ENCODE measurements around the gene TRIO.

TRIO gene

GRCh38 chr5:14326035-14326903 is 183.1 kb downstream of the TRIO start:
- no peaks in the 10 kb centered on the region for H3K79me2 ChIP-seq (ENCODE audit: insufficient read depth, low read length)
- H2AFZ ChIP-seq (ENCODE audit: low read depth, low read length, severe bottlenecking), result no peak overlapping the region
- H3K9ac ChIP-seq (ENCODE audit: low read length), result no peak overlapping the region
- peak; percentile 23 for TF ChIP-seq CTCF (IDR thresholded peaks at IDR 0.05; ENCODE audit: insufficient read depth, low read length, poor library complexity, severe bottlenecking)
- TF ChIP-seq EZH2phosphoT487 (conservative IDR thresholded peaks at IDR 0.05; ENCODE audit: low read length), result no peak
- H3K27ac ChIP-seq (ENCODE audit: low read depth, low read length), result no peak overlapping the region
- no peaks in the 10 kb centered on the region for H3K36me3 ChIP-seq (ENCODE audit: low read length)
- H3K4me3 ChIP-seq (ENCODE audit: insufficient read depth, low read length, poor library complexity, severe bottlenecking), result no peak overlapping the region
- H3K27me3 ChIP-seq (ENCODE audit: low read length), result no peaks in the 10 kb centered on the region
- H3K9me2 ChIP-seq (replicated peaks; ENCODE audit: insufficient read depth, low read length), result no peaks in the 10 kb centered on the region
- no peak overlapping the region for H3K4me2 ChIP-seq (ENCODE audit: low read depth, low read length, poor library complexity, severe bottlenecking)
- no peaks in the 10 kb centered on the region for H3K9me3 ChIP-seq (ENCODE audit: insufficient read depth, low read length)
- no peaks in the 10 kb centered on the region for H3F3A ChIP-seq (ENCODE audit: insufficient read depth)
- H4K20me1 ChIP-seq (ENCODE audit: low read depth, low read length), result no peaks in the 10 kb centered on the region

- Histone ChIP-seq H3K9me2 (replicated peaks; ENCODE audit: insufficient read depth, low read length) (no peaks in the 10 kb centered on the region), H3F3A (ENCODE audit: insufficient read depth) (no peaks in the 10 kb centered on the region), H3K4me2 (ENCODE audit: low read depth, low read length, poor library complexity, severe bottlenecking) (no peak overlapping the region), H3K27ac (ENCODE audit: low read depth, low read length) (no peak overlapping the region), H3K9me3 (ENCODE audit: insufficient read depth, low read length) (no peaks in the 10 kb centered on the region), H2AFZ (ENCODE audit: low read depth, low read length, severe bottlenecking) (no peak overlapping the region), H3K79me2 (ENCODE audit: insufficient read depth, low read length) (no peaks in the 10 kb centered on the region), H3K36me3 (ENCODE audit: low read length) (no peaks in the 10 kb centered on the region), H3K9ac (ENCODE audit: low read length) (no peak overlapping the region), H3K4me3 (ENCODE audit: insufficient read depth, low read length, poor library complexity, severe bottlenecking) (no peak overlapping the region), H3K27me3 (ENCODE audit: low read length) (no peaks in the 10 kb centered on the region), H4K20me1 (ENCODE audit: low read depth, low read length) (no peaks in the 10 kb centered on the region)
- TF ChIP-seq CTCF (IDR thresholded peaks at IDR 0.05; ENCODE audit: insufficient read depth, low read length, poor library complexity, severe bottlenecking) (no peak), EZH2phosphoT487 (conservative IDR thresholded peaks at IDR 0.05; ENCODE audit: low read length) (no peak)
Observed at GRCh38 chr5:14327624-14328023, 184.5 kb downstream of the TRIO start.

GRCh38 chr5:14328144-14328543 is 185.0 kb downstream of the TRIO start:
- no peak overlapping the region for H3K9ac ChIP-seq (ENCODE audit: low read length)
- no peak for TF ChIP-seq EZH2phosphoT487 (conservative IDR thresholded peaks at IDR 0.05; ENCODE audit: low read length)
- no peak overlapping the region for H3K4me3 ChIP-seq (ENCODE audit: insufficient read depth, low read length, poor library complexity, severe bottlenecking)
- no peaks in the 10 kb centered on the region for H3K36me3 ChIP-seq (ENCODE audit: low read length)
- H3K27ac ChIP-seq (ENCODE audit: low read depth, low read length), result no peak overlapping the region
- H3K27me3 ChIP-seq (ENCODE audit: low read length), result no peaks in the 10 kb centered on the region
- H3K79me2 ChIP-seq (ENCODE audit: insufficient read depth, low read length), result no peaks in the 10 kb centered on the region
- no peaks in the 10 kb centered on the region for H3K9me3 ChIP-seq (ENCODE audit: insufficient read depth, low read length)
- no peaks in the 10 kb centered on the region for H3F3A ChIP-seq (ENCODE audit: insufficient read depth)
- no peaks in the 10 kb centered on the region for H3K9me2 ChIP-seq (replicated peaks; ENCODE audit: insufficient read depth, low read length)
- no peak overlapping the region for H3K4me2 ChIP-seq (ENCODE audit: low read depth, low read length, poor library complexity, severe bottlenecking)
- H2AFZ ChIP-seq (ENCODE audit: low read depth, low read length, severe bottlenecking), result no peak overlapping the region
- no peaks in the 10 kb centered on the region for H4K20me1 ChIP-seq (ENCODE audit: low read depth, low read length)

GRCh38 chr5:14330291-14330690 is 187.1 kb downstream of the TRIO start:
- Histone ChIP-seq H4K20me1 (ENCODE audit: low read depth, low read length) (no peaks in the 10 kb centered on the region), H3K79me2 (ENCODE audit: insufficient read depth, low read length) (no peaks in the 10 kb centered on the region), H2AFZ (ENCODE audit: low read depth, low read length, severe bottlenecking) (no peak overlapping the region), H3K9ac (ENCODE audit: low read length) (no peak overlapping the region), H3K9me3 (ENCODE audit: insufficient read depth, low read length) (no peaks in the 10 kb centered on the region), H3K36me3 (ENCODE audit: low read length) (no peaks in the 10 kb centered on the region), H3K27ac (ENCODE audit: low read depth, low read length) (no peak overlapping the region), H3F3A (ENCODE audit: insufficient read depth) (no peaks in the 10 kb centered on the region), H3K9me2 (replicated peaks; ENCODE audit: insufficient read depth, low read length) (no peaks in the 10 kb centered on the region), H3K4me3 (ENCODE audit: insufficient read depth, low read length, poor library complexity, severe bottlenecking) (no peak overlapping the region), H3K27me3 (ENCODE audit: low read length) (no peaks in the 10 kb centered on the region), H3K4me2 (ENCODE audit: low read depth, low read length, poor library complexity, severe bottlenecking) (no peak overlapping the region)
- TF ChIP-seq EZH2phosphoT487 (conservative IDR thresholded peaks at IDR 0.05; ENCODE audit: low read length) (no peak), CTCF (IDR thresholded peaks at IDR 0.05; ENCODE audit: insufficient read depth, low read length, poor library complexity, severe bottlenecking) (no peak)
